KMS-11 (cell line): ENCODE measurements around the gene VTI1B.

ENCODE experiments used
- H2AFZ ChIP-seq: fragments of 200-600 bp; sonication (generic); 2 replicates; pipeline ENCODE4 v1.6.1; 2016; ENCODE audit warnings: antibody characterized with exemption, mixed run types, low read depth
- H3K27ac ChIP-seq: fragments of 200-600 bp; sonication (generic); 2 replicates; pipeline ENCODE4 v1.6.1; 2016; ENCODE audit warnings: mild to moderate bottlenecking, mixed run types
- H3K27me3 ChIP-seq: fragments of 200-600 bp; sonication (generic); 2 replicates; pipeline ENCODE4 v1.6.1; 2017; ENCODE audit warnings: mild to moderate bottlenecking, low read depth, mixed run types, moderate library complexity; ENCODE audit not compliant: insufficient read depth
- H3K36me3 ChIP-seq: fragments of 200-600 bp; sonication (generic); 2 replicates; pipeline ENCODE4 v1.6.1; 2017; ENCODE audit warnings: mild to moderate bottlenecking, mixed run types; ENCODE audit not compliant: insufficient read depth
- H3K4me1 ChIP-seq: fragments of 200-600 bp; sonication (generic); 2 replicates; pipeline ENCODE4 v1.6.1; 2016; ENCODE audit warnings: mild to moderate bottlenecking, low read depth, mixed run types; ENCODE audit not compliant: poor library complexity, severe bottlenecking
- H3K4me2 ChIP-seq: fragments of 200-600 bp; sonication (generic); 2 replicates; pipeline ENCODE4 v1.7.0; 2016; ENCODE audit warnings: mild to moderate bottlenecking, mixed run types
- H3K4me3 ChIP-seq: fragments of 200-600 bp; sonication (generic); IDR thresholded peaks from 2 replicates; pipeline ENCODE4 v1.6.1; 2017; ENCODE audit warnings: low read depth, low read length, mixed read lengths; ENCODE audit not compliant: insufficient read depth
- H3K79me2 ChIP-seq: fragments of 200-600 bp; sonication (generic); 2 replicates; pipeline ENCODE4 v1.6.1; 2016; ENCODE audit warnings: low read depth, mixed run types; ENCODE audit not compliant: insufficient read depth
- H3K9ac ChIP-seq: fragments of 200-600 bp; sonication (generic); 2 replicates; pipeline ENCODE4 v1.6.1; 2016; ENCODE audit warnings: mild to moderate bottlenecking, mixed run types
- H4K20me1 ChIP-seq: fragments of 200-600 bp; sonication (generic); 2 replicates; pipeline ENCODE4 v1.6.1; 2016; ENCODE audit warnings: mild to moderate bottlenecking, mixed run types; ENCODE audit not compliant: insufficient read depth
- CTCF ChIP-seq: fragments of 200-600 bp; sonication (generic); conservative IDR thresholded peaks from 2 replicates; pipeline ENCODE4 v1.6.1; 2017; ENCODE audit warnings: low read depth, mild to moderate bottlenecking, antibody characterized with exemption, low read length, moderate library complexity, mixed read lengths

Gene VTI1B

GRCh38 chr14:67683842-67684241 is 9.4 kb upstream of the VTI1B start:
- Histone ChIP-seq H3K27ac (no peak overlapping the region), H3K4me3 (no peak overlapping the region), H3K4me1 (peaks cover 16% of the 10 kb centered on the region), H3K36me3 (0 out of 2 replicates have a peak, but pooled peaks cover 4% of the 10 kb centered on the region), H3K4me2 (no peak overlapping the region), H2AFZ (no peak overlapping the region), H4K20me1 (no peaks in the 10 kb centered on the region), H3K79me2 (no peaks in the 10 kb centered on the region), H3K9ac (no peak overlapping the region), H3K27me3 (no peaks in the 10 kb centered on the region)
- TF ChIP-seq CTCF = no peak

- Histone ChIP-seq H2AFZ (no peak overlapping the region), H3K4me1 (peaks cover 16% of the 10 kb centered on the region), H3K36me3 (0 out of 2 replicates have a peak, but pooled peaks cover 4% of the 10 kb centered on the region), H3K27me3 (no peaks in the 10 kb centered on the region), H3K27ac (no peak overlapping the region), H3K9ac (no peak overlapping the region), H3K79me2 (no peaks in the 10 kb centered on the region), H3K4me3 (no peak overlapping the region), H4K20me1 (no peaks in the 10 kb centered on the region), H3K4me2 (no peak overlapping the region)
- no peak for TF ChIP-seq CTCF
Observed at GRCh38 chr14:67680941-67681340, 6.5 kb upstream of the VTI1B start.

GRCh38 chr14:67680121-67680602 is 5.7 kb upstream of the VTI1B start:
- 0 out of 2 replicates have a peak, but pooled peaks cover 4% of the 10 kb centered on the region for H3K36me3 ChIP-seq
- no peak overlapping the region for H3K4me3 ChIP-seq
- no peaks in the 10 kb centered on the region for H3K79me2 ChIP-seq
- TF ChIP-seq CTCF = no peak
- H2AFZ ChIP-seq = no peak overlapping the region
- H3K27me3 ChIP-seq = no peaks in the 10 kb centered on the region
- H3K9ac ChIP-seq = no peak overlapping the region
- no peaks in the 10 kb centered on the region for H4K20me1 ChIP-seq
- H3K4me1 ChIP-seq = peaks cover 16% of the 10 kb centered on the region
- H3K27ac ChIP-seq = no peak overlapping the region; the same call in 1 of the 2 replicates
- H3K4me2 ChIP-seq = no peak overlapping the region; the same call in 1 of the 2 replicates

DNA sequence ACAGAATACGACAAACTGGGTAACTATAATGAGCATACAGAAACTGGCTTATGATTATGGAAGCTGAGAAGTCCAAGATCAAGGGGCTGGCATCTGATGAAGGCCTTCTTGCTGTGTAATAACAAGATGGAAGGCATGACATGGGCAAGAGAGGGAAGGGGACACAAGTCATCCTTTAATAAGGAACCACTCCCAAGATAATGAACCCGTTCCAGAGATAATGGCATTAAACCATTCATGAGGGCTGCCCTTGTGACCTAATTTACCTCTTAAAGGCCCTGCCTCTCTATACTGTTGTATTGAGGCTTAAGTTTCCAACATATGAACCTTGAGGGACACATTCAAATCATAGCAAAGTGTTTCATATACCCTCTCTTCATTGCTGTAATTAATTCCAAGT is 4.6 kb upstream of the VTI1B start:
- no peak overlapping the region for H3K9ac ChIP-seq
- H3K36me3 ChIP-seq = 0 out of 2 replicates have a peak, but pooled peaks cover 4% of the 10 kb centered on the region
- H2AFZ ChIP-seq = no peak overlapping the region
- no peak overlapping the region for H3K4me3 ChIP-seq
- no peaks in the 10 kb centered on the region for H3K27me3 ChIP-seq
- TF ChIP-seq CTCF = no peak
- H3K27ac ChIP-seq = no peak overlapping the region
- peaks cover under 1% of the 10 kb centered on the region; the same call in 1 of the 2 replicates for H3K79me2 ChIP-seq
- peaks cover 16% of the 10 kb centered on the region for H3K4me1 ChIP-seq
- H3K4me2 ChIP-seq = no peak overlapping the region
- 0 out of 2 replicates have a peak, but pooled peaks cover under 1% of the 10 kb centered on the region for H4K20me1 ChIP-seq
